Choroid plexus epithelial cell (primary cell): ENCODE results near the gene MBP.

ENCODE experiments used
- DNase-seq: peaks from one replicate; pipeline ENCODE4 v3.0.0-alpha.2; 2010; ENCODE audit warnings: low read depth
- H3K4me3 ChIP-seq: 2 replicates; pipeline ENCODE4 v1.5.1; 2011; ENCODE audit warnings: low read depth, mild to moderate bottlenecking, control low read depth, low read length, moderate library complexity
- TF ChIP-seq, protein P1 (sequence below): conservative IDR thresholded peaks from 2 replicates; pipeline ENCODE4 v1.5.1; 2011; ENCODE audit warnings: low read depth, mild to moderate bottlenecking, control low read depth, inconsistent platforms, low read length, moderate library complexity

Gene MBP

DNA sequence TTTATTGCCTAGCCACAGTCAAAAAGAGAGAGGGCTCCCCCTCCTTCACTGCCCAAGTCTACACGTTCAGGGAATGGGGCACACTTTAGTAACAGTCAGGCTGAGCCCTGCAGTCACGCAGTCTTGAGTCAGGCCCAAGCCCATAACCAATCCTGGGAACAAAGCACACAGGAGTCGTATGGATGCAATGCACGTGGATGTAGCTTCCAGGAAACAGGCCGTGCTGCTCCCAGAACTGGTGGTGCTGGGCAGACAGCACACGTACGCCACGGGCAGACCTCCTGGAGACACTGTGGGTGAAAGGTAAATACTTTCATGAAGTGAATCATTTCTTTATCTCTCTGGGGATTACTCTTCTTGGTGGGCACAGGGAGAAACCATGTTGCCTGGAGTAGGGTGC, 30.0 kb upstream of the MBP start:
- DNase-seq: peak; percentile 44
- H3K4me3 ChIP-seq: no peak overlapping the region
- TF ChIP-seq, protein P1, sequence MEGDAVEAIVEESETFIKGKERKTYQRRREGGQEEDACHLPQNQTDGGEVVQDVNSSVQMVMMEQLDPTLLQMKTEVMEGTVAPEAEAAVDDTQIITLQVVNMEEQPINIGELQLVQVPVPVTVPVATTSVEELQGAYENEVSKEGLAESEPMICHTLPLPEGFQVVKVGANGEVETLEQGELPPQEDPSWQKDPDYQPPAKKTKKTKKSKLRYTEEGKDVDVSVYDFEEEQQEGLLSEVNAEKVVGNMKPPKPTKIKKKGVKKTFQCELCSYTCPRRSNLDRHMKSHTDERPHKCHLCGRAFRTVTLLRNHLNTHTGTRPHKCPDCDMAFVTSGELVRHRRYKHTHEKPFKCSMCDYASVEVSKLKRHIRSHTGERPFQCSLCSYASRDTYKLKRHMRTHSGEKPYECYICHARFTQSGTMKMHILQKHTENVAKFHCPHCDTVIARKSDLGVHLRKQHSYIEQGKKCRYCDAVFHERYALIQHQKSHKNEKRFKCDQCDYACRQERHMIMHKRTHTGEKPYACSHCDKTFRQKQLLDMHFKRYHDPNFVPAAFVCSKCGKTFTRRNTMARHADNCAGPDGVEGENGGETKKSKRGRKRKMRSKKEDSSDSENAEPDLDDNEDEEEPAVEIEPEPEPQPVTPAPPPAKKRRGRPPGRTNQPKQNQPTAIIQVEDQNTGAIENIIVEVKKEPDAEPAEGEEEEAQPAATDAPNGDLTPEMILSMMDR: no peak

DNA sequence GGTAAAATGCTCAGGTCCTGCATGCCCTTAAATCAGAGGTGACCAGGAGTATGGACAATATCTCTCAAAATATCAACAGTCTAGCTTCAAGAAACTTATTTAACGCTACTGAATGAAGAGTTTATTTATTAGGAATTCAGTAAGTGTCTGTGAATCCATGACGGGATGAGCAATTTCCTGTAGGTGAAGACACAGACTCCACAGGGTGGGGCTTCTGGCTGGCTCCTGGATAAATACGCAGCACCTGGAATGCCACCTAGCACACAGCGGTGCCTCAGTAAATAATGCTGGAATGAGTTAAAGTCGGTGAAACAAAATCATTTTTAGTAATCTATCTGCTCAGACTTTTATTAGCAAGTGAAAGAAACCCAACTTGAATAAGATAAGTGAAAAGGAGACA, 29.4 kb upstream of the MBP start:
- TF ChIP-seq, protein P1: no peak
- DNase-seq: no peak
- no peak overlapping the region for H3K4me3 ChIP-seq

DNA sequence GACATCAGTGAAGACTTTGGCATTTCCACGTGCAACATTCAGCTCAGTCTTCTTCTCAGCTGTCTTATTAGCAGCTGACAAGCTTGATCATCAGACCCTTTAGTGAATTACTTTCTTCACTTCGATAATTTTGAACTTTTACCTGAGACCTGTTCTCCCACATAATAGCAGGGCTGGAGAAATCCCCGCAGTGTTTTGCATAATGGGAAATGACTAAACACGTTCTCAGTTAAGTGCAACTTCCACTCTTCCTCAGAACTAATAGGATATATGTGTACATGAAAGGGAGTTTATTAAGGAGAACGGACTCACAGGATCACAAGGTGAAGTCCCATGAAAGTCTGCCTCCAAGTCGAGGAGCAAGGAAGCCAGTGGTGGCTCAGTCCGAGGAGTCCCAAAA, 28.8 kb upstream of the MBP start:
- TF ChIP-seq, protein P1: no peak
- no peak overlapping the region for H3K4me3 ChIP-seq
- DNase-seq: no peak

DNA sequence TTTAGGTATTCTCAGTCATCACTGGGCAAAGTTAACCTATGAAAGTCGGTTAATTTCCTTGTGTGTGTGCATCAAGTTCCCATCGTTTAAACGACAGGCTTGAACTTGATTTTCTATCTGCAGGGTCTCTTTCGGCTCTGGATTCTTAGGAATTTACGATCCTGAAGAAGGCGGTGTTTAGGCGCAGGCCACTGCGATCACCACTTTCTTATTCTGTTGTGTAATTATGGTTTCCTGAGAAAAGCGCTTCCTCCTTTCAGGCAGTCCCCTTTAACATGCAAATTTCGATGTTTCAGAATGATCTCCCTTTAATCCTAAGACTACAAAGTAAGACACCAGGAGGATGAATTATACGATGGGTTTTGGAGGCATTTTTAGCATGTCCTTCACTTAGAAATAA, 27.9 kb upstream of the MBP start:
- no peak for DNase-seq
- TF ChIP-seq, protein P1: no peak
- no peak overlapping the region for H3K4me3 ChIP-seq

DNA sequence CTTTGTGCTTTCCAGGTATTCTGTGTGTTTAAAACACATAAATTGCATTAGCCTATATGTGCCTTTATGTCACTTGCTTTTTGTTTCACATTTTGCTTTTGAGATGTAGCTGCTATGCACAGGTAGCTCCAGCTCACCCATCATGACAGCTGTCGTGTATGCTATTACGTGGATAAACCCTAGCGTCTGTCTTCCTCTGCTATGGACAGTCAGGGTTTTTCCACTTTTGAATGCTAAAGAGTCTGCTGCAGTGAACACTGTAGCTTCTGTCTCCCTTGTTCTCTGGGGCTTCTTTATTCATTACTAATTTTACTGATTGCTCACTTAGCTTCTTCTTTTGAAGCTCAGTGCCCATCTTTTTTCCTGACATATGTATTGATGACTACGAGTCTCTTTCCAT, 24.7 kb upstream of the MBP start:
- no peak overlapping the region for H3K4me3 ChIP-seq
- TF ChIP-seq, protein P1: no peak
- DNase-seq: no peak

DNA sequence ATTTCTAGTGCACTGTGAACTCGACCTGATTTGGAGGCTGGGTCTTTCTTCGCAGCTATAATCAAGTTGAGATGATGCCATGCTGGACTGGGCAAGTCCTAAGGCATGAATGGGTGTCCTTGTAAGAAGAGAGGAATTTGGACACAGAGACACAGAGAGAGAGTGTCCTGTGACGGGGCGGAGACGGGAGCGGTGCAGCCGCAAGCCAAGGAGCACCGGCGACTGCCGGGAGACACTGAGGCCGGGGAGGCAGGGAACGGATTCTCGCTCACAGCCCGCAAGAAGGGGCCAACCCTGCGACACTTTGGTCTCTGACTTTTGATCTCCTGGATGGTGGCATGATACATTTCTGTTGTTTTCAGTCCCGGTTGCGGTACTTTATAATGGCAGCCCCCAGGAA, 22.4 kb upstream of the MBP start:
- H3K4me3 ChIP-seq: no peak overlapping the region
- DNase-seq: no peak
- TF ChIP-seq, protein P1: no peak

DNA sequence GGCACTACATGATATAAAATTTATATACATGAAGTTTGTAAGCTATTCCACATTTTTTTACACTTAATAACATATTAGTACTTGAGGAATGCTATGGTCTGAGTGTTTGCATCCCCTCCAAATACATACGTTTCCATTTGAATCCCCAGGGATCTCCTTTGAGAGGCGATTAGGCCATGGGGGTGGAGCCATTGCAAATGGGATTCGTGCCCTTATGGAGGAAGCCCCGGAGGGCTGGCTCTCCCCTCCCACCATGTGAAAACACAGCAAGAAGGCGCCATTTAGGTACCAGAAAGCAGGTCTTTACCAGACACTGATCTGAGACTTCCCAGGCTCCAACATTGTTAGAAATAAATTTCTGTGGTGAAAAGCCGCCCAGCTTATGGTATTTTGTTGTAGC, 20.8 kb upstream of the MBP start:
- TF ChIP-seq, protein P1: no peak
- DNase-seq: no peak

More for the DNA sequence above, 20.8 kb upstream of the MBP start:
- H3K4me3 ChIP-seq: no peak overlapping the region
